Measurements from ENCODE around the gene SYT2.
A peak's percentile ranks its signal among the peaks of the same experiment; 100 is the strongest.

SYT2 gene

GRCh38 chr1:202671399-202671798 lies 38.9 kb downstream of the SYT2 start:
- Histone ChIP-seq H3K4me3 (ENCODE audit: low read depth, low read length) (no peak overlapping the region), H3K27me3 (ENCODE audit: insufficient read depth, low read depth, severe bottlenecking) (no peaks in the 10 kb centered on the region), H3K9me3 (ENCODE audit: severe bottlenecking) (peaks cover 3% of the 10 kb centered on the region), H3K36me3 (no peaks in the 10 kb centered on the region), H3K27ac (no peak overlapping the region)
- no peak for TF ChIP-seq CTCF (IDR thresholded peaks at IDR 0.05; ENCODE audit: low read depth, low read length)
- no peak for DNase-seq

DNA sequence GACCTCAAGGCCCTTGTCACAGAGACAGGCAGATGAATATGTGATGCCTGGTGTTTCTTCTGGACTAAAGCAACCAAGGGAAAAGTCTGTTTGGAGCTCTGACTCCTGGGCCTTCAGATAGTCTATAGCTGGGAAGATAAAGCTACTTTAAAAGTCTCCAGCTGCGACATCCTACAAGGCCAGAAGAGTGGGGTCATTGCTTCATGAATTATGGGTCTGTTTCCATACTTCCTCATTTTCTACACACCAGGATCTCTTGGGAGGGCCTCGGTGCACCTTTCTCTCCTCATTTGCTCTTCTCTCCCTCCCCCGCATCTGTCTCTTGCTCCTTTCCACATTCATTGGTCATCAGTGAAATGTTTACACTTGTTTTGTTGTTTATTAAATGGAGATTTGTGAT lies 44.8 kb downstream of the SYT2 start:
- TF ChIP-seq CTCF (IDR thresholded peaks at IDR 0.05; ENCODE audit: low read depth, low read length), result no peak
- no peak overlapping the region for H3K4me3 ChIP-seq (ENCODE audit: low read depth, low read length)
- no peak overlapping the region for H3K27ac ChIP-seq
- no peak for DNase-seq
- H3K36me3 ChIP-seq, result no peaks in the 10 kb centered on the region
- no peaks in the 10 kb centered on the region for H3K9me3 ChIP-seq (ENCODE audit: severe bottlenecking)
- H3K27me3 ChIP-seq (ENCODE audit: insufficient read depth, low read depth, severe bottlenecking), result no peaks in the 10 kb centered on the region

GRCh38 chr1:202664083-202664482 lies 46.2 kb downstream of the SYT2 start:
- Histone ChIP-seq H3K36me3 (no peaks in the 10 kb centered on the region), H3K4me3 (ENCODE audit: low read depth, low read length) (no peak overlapping the region), H3K27me3 (ENCODE audit: insufficient read depth, low read depth, severe bottlenecking) (no peaks in the 10 kb centered on the region), H3K9me3 (ENCODE audit: severe bottlenecking) (no peaks in the 10 kb centered on the region), H3K27ac (no peak overlapping the region)
- no peak for TF ChIP-seq CTCF (IDR thresholded peaks at IDR 0.05; ENCODE audit: low read depth, low read length)
- DNase-seq, result no peak

DNA sequence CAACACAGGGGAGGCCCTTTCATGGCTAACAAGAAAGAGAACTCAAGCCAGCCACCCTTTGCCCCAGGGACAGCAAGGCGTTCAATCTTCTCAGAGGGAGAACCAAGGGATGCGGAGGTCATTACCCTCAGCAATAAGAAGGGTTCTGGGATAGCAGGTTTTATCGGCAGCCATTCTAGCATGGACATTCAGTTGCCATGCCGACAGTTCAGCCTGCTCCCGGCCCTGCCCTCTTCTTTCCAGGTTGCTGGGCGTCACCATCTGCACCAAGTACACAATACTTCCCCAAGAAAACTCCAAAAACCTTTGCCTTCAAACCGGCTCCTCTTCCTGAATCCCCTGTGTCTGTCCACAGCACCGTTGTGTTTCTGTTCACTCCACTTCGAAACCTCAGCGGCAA lies 47.1 kb downstream of the SYT2 start:
- DNase-seq, result no peak
- Histone ChIP-seq H3K9me3 (ENCODE audit: severe bottlenecking) (no peaks in the 10 kb centered on the region), H3K27ac (no peak overlapping the region), H3K27me3 (ENCODE audit: insufficient read depth, low read depth, severe bottlenecking) (no peaks in the 10 kb centered on the region), H3K4me3 (ENCODE audit: low read depth, low read length) (no peak overlapping the region), H3K36me3 (no peaks in the 10 kb centered on the region)
- no peak for TF ChIP-seq CTCF (IDR thresholded peaks at IDR 0.05; ENCODE audit: low read depth, low read length)

DNA sequence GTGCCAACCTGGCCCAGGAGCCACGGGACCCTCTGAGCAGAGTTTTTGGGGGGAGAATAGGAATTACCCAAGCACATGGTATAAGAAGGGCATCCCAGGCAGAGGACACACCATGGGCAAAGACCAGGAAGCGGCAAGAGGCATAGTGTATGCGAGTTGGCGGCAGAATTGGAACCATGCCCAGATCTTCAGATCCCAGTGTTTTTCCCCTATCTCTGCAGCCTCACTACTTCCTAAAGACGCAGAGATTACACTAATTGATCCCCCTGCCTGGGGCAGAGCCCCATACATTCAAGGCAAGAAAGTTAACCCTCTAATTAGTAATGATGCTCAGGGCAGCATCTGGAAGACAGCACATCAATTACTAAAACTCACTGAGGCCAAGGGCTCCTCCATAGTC lies 48.2 kb downstream of the SYT2 start:
- TF ChIP-seq CTCF (IDR thresholded peaks at IDR 0.05; ENCODE audit: low read depth, low read length), result no peak
- no peaks in the 10 kb centered on the region for H3K27me3 ChIP-seq (ENCODE audit: insufficient read depth, low read depth, severe bottlenecking)
- H3K27ac ChIP-seq, result no peak overlapping the region
- no peaks in the 10 kb centered on the region for H3K36me3 ChIP-seq
- no peak overlapping the region for H3K4me3 ChIP-seq (ENCODE audit: low read depth, low read length)
- no peaks in the 10 kb centered on the region for H3K9me3 ChIP-seq (ENCODE audit: severe bottlenecking)
- no peak for DNase-seq

DNA sequence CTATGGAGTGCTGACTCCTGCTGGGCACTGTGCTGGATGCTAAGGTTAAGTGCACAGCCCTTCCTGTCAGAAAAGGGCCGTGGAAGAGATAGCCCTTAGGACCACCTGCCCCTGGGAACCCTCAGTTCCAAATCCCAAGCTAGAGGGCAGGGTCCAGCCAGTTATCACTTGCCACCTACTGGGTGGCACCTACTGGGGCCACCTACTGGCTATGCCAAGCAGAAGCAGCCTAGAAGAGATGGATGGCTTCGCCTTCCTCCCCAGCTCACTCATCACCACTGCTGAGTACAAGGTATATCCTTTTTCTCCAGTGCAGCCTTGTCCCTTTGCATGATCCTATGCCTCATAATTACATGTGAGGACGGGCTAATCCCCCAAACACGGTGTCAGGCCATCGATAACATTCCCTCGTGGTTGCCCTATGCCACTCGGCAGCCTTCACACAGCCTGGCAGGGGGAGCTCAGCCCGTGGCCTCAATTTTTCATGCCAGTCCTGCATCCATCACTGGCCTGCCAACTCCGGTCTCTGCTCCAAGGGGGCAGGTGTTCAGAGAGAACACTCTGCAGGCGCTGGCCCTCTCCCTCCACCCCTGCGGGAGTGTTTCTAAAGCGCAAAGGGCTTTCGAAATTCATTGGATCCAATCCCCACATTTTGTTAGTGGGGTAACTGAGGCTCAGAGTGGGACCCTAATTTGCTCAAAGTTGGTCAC lies 49.0 kb downstream of the SYT2 start:
- Histone ChIP-seq H3K4me3 (ENCODE audit: low read depth, low read length) (no peak overlapping the region), H3K9me3 (ENCODE audit: severe bottlenecking) (no peaks in the 10 kb centered on the region), H3K27me3 (ENCODE audit: insufficient read depth, low read depth, severe bottlenecking) (no peaks in the 10 kb centered on the region), H3K27ac (no peak overlapping the region), H3K36me3 (no peaks in the 10 kb centered on the region)
- DNase-seq, result no peak
- TF ChIP-seq CTCF (IDR thresholded peaks at IDR 0.05; ENCODE audit: low read depth, low read length), result peak; percentile 85

Measured in WERI-Rb-1 (cell line).